HEK293 (cell line): ENCODE measurements around the gene NPRL2.

Experiments used
- ATF2 ChIP-seq: fragments of 450-650 bp; formaldehyde crosslinking; IDR thresholded peaks from 2 replicates; pipeline ENCODE4 v1.5.1; 2016; ENCODE audit warnings: missing biosample characterization, missing genetic modification characterization, low read depth
- MZF1 ChIP-seq: fragments of 450-650 bp; formaldehyde crosslinking; IDR thresholded peaks from 2 replicates; pipeline ENCODE4 v1.5.1; 2017; ENCODE audit warnings: missing biosample characterization, missing genetic modification characterization, borderline replicate concordance
- PBX3 ChIP-seq: sonication (generic); formaldehyde crosslinking; IDR thresholded peaks from 2 replicates; pipeline ENCODE4 v1.8.1; 2022; ENCODE audit warnings: mild to moderate bottlenecking, moderate library complexity, missing genetic modification reagents
- REST ChIP-seq: fragments of 450-650 bp; formaldehyde crosslinking; IDR thresholded peaks from 2 replicates; pipeline ENCODE4 v1.5.1; 2016; ENCODE audit warnings: missing biosample characterization, missing genetic modification characterization
- ZBTB10 ChIP-seq: fragments of 450-650 bp; formaldehyde crosslinking; IDR thresholded peaks from 2 replicates; pipeline ENCODE4 v1.5.1; 2016; ENCODE audit warnings: missing biosample characterization, missing genetic modification characterization
- ZFP37 ChIP-seq: fragments of 450-650 bp; formaldehyde crosslinking; IDR thresholded peaks from 2 replicates; pipeline ENCODE4 v1.5.1; 2016; ENCODE audit warnings: missing biosample characterization, missing genetic modification characterization
- ZNF302 ChIP-seq: fragments of 450-650 bp; formaldehyde crosslinking; IDR thresholded peaks from 2 replicates; pipeline ENCODE4 v1.5.1; 2016; ENCODE audit warnings: missing biosample characterization, missing genetic modification characterization, low read depth
- ZNF391 ChIP-seq: fragments of 450-650 bp; formaldehyde crosslinking; IDR thresholded peaks from 2 replicates; pipeline ENCODE4 v1.5.1; 2016; ENCODE audit warnings: low read depth, missing biosample characterization, missing genetic modification characterization, borderline replicate concordance

- no peak for TF ChIP-seq ZNF391 (tag by site-specific recombination)
- no peak for TF ChIP-seq ZBTB10 (tag by site-specific recombination)
- no peak for TF ChIP-seq REST (tag by site-specific recombination)
- TF ChIP-seq ZFP37, result no peak
- no peak for TF ChIP-seq ZNF302 (tag by site-specific recombination)
- TF ChIP-seq PBX3 (CRISPR knock-in tag), result no peak
- TF ChIP-seq ATF2 (tag by site-specific recombination), result no peak
- no peak for TF ChIP-seq MZF1
Observed at GRCh38 chr3:50370594-50370993, 20.0 kb upstream of the NPRL2 start.
